Stimulated activated CD4-positive, alpha-beta T cell treated with anti-CD3 and anti-CD28 coated beads, Interleukin-2, amount 100 ng/mL, for 48 hours (primary cell): ENCODE measurements around the gene CYP2W1.
"Not testable (repeated sequence)": the region's sequence is repeated elsewhere in the genome, so short reads cannot be mapped to it uniquely, and the experiment has no call there.

Experiments used
- DNase-seq, 2 donors: peaks; one replicate each; pipeline ENCODE4 v3.0.0-alpha.2; 2020

Gene CYP2W1, protein sequence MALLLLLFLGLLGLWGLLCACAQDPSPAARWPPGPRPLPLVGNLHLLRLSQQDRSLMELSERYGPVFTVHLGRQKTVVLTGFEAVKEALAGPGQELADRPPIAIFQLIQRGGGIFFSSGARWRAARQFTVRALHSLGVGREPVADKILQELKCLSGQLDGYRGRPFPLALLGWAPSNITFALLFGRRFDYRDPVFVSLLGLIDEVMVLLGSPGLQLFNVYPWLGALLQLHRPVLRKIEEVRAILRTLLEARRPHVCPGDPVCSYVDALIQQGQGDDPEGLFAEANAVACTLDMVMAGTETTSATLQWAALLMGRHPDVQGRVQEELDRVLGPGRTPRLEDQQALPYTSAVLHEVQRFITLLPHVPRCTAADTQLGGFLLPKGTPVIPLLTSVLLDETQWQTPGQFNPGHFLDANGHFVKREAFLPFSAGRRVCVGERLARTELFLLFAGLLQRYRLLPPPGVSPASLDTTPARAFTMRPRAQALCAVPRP

DNA sequence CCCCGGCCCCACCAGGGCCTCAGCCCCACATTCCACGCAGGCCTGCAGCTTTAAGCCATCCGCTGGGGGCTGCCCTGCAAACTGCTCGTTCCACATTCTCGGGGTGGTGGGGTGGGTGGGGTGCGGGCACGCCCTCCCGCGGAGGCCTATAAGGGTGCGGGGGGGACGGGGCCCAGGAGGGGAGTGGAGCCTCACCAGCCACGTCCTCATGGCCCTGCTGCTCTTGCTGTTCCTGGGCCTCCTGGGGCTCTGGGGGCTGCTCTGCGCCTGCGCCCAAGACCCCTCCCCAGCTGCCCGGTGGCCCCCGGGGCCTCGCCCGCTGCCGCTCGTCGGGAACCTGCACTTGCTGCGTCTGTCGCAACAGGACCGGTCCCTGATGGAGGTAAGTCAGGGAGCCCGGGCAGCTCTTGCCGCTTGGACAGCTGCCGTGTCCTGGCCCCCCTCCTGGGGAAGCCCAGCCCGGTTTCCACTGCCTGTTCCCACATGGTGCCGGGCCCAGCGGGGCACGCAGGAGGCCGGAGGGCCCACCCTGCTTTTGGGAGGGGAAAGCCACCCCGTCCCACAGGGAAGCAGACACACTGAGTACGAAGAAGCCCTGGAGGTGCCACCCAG, at the start of gene CYP2W1:
Gene CYP2W1 (plus strand): TSS at position 178 of the 612 bp plus-strand sequence. CDS start 31 bp downstream, at position 209.
- no peak for DNase-seq

DNA sequence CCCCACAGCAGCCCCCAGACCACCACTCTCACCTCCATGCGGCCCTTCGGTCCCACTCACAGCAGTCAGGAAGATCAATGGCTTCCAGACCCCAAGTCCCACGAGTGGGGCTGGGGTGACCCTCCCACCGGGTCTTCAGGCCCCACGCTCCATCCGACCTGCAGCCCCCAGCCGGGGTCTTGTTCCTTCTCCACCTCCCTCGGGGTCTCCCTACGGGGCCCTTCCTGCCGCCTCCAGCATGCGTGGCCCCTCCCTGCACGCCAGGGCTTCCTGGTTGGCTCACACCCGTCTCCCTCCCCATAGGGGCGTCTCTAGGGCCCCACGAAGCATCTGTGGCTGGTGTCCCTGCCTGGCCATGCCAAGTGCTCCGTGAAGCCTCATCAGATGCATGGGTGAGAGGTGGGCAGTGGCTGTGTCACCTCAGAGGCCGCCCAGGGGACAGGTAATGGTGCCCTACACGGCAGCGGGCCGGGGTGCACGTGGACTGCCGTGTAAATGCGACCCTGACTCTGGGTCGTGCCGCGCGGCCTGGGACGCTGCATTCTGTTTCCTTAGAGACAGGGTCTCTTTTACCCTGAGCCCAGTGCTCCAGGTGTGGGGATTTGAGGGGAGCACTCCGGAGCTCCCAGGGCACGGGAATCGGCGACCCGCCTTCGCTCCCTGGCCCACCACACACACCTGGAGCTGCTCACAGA, 48.4 kb upstream of the CYP2W1 start:
- no peak for DNase-seq

DNA sequence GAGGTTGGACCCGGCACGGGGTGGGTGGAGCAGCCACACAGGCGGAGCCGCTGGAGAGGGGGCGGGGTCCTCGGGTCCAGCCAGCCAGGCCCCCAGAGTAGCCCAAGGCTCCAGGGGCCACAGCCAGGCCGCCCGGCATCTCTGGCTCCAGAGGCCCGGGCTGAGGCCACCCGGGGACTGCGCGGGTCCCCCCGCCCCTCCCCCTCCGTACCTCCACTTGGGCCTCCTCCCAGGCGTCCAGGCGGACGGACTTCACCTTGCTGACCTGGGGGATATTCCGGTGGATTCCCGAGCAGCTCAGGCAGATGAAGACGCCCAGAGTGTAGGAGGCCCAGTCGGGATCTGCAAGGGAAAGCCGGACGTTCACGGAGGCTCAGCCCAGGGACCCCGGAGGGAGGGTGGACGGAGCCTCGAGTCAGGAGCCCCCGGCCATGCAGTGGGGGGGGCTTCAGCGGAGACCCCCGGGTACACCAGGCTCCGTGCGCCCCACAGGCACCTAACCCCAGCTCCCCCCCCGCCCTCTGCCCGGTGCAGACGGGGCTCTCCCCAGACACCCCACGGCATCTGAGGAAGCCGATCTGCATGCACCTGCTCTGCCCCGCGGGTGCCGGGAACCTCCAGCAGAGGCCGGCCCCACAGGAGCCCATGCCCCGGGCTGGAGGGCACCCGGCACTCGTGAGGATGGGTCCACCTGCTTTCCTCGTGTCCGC, 47.7 kb upstream of the CYP2W1 start:
- DNase-seq, result no peak

DNA sequence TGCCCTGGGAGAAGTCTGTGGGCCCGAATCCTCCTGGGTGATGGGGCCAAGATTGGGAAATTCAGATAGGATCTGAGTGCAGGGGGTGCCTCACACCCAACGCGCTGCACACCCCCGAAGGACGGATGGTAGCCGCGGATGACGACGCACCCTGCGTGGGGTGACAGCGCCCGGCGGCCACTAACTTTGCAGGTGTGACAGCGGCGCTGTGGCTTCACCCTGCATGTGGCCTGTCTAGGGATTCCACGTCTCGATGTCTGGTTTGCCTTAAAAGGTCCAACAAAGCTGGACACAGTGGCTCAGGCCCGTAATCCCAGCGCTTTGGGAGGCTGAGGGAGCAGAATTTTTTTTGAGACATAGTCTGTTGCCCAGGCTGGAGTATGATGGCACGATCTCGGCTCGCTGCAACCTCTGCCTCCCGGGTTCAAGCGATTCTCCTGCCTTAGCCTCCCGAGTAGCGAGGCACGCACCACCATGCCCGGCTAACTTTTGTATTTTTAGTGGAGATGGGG, 47.1 kb upstream of the CYP2W1 start:
- DNase-seq, result no peak

DNA sequence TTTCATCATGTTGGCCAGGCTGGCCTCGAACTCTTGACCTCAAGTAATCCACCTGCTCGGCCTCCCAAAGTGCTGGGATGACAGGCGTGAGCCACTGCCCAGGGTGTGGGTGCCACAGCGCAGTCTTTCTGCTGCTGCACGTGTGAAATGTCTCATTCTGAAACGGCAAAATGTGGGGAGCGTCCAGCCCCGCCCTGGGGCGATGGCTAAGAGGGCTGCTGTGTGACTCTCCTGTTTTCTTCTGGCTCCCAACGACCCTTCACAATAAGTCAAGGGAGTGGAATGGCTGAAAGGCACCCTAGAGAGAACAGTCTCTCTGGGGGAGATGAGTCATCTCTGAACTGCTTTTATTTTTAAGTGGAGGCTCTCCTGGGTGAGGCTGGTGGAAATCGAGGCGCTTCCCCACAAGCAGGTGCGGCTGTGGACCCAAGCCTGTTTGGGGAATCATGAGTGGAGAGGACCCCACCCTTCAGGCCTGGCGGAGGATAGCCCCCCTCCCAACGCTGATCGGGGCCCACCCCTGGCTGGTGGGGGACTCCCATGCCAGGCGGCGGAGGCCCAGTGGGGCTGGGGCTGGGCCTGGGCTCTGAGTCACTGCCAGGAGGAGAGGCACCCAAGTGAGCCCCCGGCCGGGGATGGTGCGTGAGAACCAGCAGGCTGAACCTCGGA, 46.5 kb upstream of the CYP2W1 start:
- DNase-seq, result peak in 1 of 2 donors; percentile 37

DNA sequence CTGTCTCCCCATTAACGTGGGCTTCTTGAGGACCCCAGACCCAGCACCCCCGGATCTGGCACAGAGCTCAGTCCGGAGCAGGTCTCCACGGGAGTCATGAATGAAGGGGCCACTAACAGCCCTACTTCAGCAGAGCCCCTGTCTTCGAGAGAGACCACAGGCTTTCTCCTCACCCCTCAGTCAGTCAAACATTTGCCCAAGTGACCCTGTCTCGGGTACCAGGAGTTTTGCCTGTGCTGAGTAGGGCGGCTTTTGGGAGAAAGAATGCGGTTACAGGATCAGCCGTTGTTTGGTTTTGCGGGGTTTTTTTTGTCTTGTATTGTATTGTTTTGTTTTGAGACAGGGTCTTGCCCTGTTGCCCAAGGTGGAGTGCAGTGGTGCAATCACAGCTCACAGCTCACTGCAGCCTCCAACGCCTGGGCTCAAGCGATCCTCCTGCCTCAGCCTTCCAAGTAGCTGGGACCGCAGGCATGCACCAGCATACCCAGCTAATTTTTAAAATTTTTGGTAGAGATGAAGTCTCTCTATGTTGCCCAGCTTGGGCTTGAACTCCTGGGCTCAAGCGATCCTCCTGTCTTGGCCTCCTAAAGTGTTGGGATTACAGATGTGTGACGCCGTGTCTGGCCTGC, 45.0 kb upstream of the CYP2W1 start:
- DNase-seq, result no peak

DNA sequence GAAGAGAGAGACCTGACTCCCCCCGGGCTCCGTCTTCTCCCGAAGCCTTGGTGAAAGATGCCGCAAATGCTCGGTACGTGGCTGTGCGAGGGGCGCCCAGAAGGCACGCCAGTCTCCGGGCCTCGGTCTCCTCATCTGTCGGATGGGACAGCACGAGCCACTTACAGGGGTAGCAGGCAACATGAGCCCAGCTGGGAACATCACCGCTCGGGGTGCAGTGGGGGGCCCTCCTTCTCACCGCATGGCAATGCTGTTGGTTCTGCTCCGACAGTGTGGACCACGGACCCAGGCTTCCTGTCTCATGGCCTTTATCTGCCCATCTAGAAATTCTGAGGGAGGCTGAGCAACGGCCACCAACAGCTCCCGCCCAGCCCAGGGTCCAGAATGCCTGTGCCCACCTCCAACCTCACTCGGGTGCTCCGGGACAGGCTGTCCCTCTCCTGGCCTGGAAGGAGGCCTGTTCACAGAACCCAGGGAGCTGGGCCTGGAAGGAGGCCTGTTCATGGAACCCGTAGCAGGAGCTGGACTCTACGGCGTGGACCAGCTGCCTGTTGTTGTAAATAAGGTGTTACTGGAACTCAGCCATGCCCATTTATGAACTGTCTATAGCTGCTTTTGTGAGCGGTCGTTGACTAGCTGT, 44.3 kb upstream of the CYP2W1 start:
- no peak for DNase-seq

DNA sequence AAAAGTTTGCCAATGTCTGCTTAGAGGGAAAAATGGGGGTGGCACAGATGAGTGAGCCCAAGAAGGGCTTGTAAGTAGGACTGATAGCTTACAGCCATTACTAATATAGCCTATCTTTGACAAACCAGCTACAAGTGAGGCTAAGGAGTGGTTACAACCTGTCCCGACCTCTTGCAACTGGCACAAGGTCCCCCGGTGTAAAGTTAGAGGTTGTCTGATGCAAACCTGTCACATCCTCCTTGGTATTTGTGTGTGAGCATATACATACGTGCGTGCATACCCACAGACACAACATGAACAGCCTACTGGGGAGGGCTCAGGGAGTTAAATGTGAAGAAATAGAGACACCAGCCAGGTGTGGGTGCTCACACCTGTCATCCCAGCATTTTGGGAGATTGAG, 43.1 kb upstream of the CYP2W1 start:
- DNase-seq, result no peak

DNA sequence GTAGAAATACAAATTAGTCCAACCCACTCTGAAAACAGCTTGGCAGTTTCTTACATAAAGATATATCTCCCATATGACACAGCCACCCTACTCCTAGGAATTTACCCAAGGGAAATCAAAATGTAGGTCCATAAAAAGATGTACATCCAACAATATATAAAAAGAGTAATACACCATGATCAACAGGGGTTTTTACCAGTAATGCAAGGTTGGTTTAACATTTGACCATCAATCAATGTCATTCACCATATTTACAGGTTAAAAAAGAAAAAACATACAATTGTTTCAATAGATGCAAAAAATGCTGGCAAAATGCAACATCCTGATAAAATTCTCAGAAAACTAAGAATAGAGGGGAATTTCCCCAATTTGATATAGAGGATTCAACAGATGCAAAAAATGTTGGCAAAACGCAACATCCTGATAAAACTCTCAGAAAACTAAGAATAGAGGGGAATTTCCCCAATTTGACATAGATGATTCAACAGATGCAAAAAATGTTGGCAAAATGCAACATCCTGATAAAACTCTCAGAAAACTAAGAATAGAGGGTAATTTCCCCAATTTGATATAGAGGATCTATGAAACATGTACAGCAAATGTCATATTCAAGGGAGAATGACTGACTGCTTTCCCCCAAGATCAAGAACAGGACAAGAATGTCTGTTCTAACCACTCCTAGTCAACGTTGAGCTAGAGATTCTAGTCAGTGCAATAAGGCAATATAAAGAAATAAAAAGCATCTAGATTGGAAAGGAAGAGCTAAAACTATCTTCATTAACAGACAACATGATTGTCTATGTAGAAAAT, 42.2 kb upstream of the CYP2W1 start:
- DNase-seq, result no peak

DNA sequence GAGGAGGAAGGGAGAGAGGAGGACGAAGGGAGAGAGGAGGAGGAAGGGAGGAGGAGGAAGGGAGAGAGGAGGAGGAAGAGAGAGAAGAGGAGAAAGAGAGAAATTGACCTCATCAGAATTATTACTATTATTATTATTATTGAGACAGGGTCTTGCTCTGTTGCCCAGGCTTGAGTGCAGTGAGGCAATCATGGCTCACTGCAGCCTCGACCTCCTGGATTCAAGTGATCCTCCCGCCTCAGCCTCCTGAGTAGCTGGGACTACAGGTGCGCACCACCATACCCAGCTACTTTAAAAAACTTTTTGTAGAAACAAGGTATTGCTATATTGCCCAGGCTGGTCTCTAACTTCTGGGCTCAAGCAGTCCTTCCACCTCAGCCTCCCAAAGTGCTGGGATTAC, 39.2 kb upstream of the CYP2W1 start:
- not testable (repeated sequence) for DNase-seq

DNA sequence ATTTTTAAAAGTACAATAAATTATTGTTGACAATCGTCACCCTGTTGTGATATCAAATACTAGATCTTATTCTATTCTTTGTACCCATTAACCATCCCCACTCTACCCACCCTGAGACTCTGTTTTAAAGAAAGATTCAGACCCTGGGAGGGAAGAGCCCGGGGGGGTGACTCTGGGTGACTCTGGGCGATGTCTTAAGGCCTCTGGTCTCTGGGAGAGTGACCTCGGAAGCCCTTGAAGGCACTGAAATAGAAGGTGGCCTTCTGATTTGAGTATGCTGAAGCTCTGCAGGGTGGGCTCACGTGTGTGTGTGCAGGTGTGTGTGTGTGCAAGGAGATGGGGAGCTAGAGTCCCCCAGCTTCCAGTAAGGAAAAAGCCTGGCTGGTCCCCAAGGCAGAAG, 38.2 kb upstream of the CYP2W1 start:
- no peak for DNase-seq

DNA sequence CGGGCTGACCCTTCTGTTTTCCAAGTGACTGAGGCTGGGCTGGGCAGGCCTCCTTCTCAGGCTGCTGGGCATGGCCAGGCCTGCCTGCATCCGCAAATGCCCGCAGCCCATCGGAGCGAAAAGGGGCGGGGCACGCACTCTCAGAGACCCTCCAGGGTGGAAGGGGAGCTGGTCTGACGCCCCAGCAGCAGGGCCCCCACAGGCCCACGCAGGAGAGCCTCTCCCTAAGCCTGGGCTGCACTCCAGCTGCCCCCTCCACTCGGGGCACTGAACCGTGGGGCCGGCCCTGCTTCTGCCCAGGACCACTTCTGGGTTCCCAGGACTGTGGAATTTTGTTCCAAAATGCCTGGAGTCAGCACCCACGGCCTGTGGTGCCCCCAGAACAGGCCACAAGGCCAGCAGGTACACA, 37.8 kb upstream of the CYP2W1 start:
- DNase-seq, result no peak

DNA sequence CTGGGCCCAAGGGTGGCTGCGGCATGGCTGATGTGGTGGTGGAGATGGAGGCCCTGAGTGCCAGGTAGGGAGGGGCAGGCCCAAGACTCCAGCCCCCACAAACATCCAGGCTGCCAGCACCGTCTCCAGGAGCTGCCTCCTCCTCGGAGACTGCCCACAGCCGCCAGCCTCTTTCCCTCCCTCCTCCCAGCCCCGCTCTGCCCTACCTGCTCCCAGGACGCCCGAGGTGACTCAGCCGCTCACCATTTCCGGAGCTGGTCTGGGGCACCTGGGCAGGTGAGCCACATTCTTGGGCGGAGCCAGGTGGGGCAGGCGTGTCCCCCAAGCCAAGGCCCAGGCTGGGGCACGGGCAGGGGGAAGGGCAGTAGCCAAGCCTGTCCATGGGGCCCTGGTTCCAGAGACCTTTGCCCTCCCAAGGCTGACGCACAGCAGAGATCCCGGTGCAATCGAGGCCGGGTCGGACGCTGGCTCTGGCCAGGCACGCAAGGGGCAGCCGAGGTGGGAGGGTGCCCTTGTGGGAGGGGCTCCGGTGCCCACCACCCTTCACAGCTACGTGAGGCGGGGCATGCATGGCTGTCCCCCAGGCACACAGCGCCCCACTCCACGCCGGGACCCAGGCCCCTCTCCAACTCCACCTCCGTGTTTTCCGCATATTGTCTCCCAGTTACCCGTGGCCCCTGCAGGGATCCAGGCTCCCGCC, 37.3 kb upstream of the CYP2W1 start:
- DNase-seq, result no peak

DNA sequence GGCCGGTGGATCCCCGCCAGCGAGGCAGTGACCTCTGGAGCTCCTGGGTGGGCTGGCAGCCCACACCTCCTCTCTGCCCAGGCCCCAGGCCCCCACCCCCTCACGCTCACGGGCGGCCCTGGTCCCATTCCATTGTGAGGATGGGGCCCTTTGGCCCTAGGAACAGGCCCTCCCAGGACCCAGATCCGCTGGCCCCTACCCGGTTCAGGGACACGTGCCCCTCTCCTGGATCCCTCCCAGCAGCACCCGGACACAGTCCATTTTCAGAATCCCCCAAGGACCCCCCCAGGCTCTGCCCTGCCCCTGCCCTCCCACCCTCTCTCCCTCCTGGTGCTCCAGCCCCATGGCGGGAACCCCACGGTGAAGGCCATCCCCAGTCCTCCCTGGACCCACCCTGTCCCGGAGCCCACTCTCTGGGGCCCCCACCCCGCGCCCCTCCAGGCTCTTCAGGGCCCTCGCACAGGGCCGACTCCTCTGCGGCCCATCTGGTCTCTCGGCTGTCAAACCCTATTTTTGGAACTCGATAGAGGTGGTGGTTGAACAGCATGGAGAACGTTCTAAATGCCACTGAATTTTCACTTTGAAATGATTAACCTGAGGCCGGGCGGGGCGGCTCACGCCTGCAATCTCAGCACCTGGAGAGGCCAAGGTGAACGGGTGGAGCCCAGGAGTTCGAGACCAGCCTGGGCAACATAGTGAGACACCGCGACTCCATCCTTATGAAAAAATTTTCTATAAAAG, 36.6 kb upstream of the CYP2W1 start:
- no peak for DNase-seq

DNA sequence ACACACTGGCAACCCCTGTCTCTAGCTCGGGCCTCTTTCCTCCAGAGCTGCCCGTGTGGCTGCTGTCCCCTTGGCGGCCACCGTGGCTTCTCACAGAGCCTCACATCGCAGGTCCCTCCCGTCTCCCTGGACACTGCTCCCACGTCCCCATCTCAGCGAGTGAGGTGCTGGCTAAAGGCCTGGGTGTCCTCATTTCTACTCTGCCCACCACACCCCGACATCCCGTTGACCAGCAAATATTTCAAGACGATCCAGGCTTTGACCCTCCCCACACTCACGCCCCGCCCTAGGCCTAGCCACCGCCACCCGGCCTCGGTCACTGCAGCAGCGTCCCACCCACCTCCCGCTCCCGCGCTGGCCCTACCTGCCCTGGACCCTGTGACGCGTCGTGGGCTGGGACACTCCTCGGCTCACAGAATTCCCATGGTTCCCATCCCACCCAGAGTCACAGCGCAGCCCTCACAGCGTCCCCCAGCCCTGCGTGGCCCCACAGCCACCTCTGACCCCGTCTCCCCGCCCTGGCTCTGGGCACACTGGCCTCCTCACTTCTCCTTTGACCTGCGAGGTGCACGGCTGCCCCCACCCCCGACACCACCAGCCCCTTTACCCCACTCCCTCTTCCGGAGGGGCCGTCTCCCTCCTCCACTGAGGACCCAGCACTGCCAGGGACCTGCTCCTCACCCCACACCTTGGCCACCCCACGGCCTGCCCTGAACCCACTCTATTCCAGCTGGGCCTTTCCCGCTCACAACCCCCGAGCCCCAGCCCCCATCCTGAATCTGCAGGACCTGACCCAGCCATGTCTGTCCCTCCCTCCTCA, 35.4 kb upstream of the CYP2W1 start:
- no peak for DNase-seq

DNA sequence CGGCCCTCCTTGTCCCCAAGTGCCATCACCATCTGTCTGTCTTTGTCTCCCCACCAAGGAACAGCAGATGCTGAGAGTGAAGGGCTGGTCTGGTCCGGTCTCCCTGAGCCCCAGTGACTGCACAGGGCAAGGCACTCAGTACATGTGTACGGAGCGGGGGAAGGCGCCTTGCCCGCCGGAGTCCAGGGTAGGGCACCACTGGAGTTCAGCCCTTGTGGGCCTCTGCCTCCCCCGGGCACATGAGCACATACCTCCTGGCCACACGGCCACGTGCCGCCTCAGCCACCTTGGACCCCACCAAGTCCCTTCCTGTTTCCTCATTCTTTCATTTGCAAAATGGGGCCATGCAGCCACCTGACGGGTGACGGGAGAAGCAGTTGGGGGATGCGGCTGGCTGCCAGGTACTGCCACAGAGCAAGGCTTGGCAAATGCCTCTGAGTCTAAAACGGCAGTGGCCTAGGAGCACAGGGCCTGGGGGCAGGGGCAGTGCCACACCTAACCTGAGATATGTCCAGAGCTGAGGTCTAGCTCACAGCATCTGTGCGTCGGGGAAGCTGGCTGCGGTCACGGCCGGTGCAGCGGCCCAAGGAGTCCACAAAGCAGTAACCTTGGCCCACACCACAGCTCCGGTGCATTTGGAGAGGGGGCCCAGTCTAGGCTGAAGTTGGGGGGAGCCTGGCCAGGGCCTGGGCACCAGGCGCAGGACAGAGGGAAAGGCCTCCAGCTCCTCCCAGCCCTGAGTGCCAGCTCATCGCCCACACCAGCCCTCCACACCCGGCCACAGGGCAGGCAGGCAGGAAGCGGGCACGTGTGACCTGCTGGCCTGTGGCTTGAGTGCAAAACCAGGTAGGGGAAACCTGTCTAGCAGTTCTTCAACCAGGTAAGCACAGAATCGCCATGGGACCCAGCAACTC, 33.7 kb upstream of the CYP2W1 start:
- DNase-seq, result no peak
